BLaER1 (cell line): ENCODE measurements around the gene ZNF468.
A peak's percentile ranks its signal among the peaks of the same experiment; 100 is the strongest.
"Not testable (repeated sequence)": the region's sequence is repeated elsewhere in the genome, so short reads cannot be mapped to it uniquely, and the experiment has no call there.

Experiments
- H3K27ac ChIP-seq: shearing (Covaris generic); formaldehyde crosslinking; 2 replicates; pipeline ENCODE4 v1.8.1; 2022
- H3K27me3 ChIP-seq: shearing (Covaris generic); formaldehyde crosslinking; 2 replicates; pipeline ENCODE4 v1.8.1; 2022
- H3K36me3 ChIP-seq: shearing (Covaris generic); formaldehyde crosslinking; 2 replicates; pipeline ENCODE4 v1.8.1; 2022
- H3K4me1 ChIP-seq: shearing (Covaris generic); formaldehyde crosslinking; 2 replicates; pipeline ENCODE4 v1.8.1; 2022
- H3K4me2 ChIP-seq: shearing (Covaris generic); formaldehyde crosslinking; 2 replicates; pipeline ENCODE4 v1.8.1; 2022
- H3K4me3 ChIP-seq: shearing (Covaris generic); formaldehyde crosslinking; 2 replicates; pipeline ENCODE4 v1.8.1; 2022
- H3K9ac ChIP-seq: shearing (Covaris generic); formaldehyde crosslinking; 2 replicates; pipeline ENCODE4 v1.8.1; 2022
- H3K9me3 ChIP-seq: shearing (Covaris generic); formaldehyde crosslinking; 2 replicates; pipeline ENCODE4 v1.8.1; 2022
- H4K20me1 ChIP-seq: shearing (Covaris generic); formaldehyde crosslinking; 2 replicates; pipeline ENCODE4 v1.8.1; 2022
- Cebpa-rat ChIP-seq: shearing (Covaris generic); IDR thresholded peaks from 2 replicates; pipeline ENCODE4 v1.8.1; 2022

Gene ZNF468

GRCh38 chr19:52857378-52858191 is at the start of gene ZNF468:
Gene ZNF468 (minus strand): TSS chr19:52857619. CDS start chr19:52854272, 3,347 bp downstream.
- Histone ChIP-seq H3K4me1 (peaks cover 11% of the 10 kb centered on the region; the same call in 1 of the 2 replicates), H3K36me3 (peaks cover 24% of the 10 kb centered on the region), H3K4me3 (peak within 1 kb of the TSS; percentile 78), H3K9ac (peak within 1 kb of the TSS; percentile 85), H3K4me2 (peak within 1 kb of the TSS; percentile 77), H3K27ac (peak within 1 kb of the TSS; percentile 78)
- H4K20me1 ChIP-seq, H3K9me3 ChIP-seq, H3K27me3 ChIP-seq: not testable (repeated sequence)

GRCh38 chr19:52904052-52904780 is 46.8 kb upstream of the ZNF468 start:
- H3K9me3 ChIP-seq, H3K4me3 ChIP-seq, H3K4me1 ChIP-seq, H3K27me3 ChIP-seq, H3K27ac ChIP-seq, H3K4me2 ChIP-seq, H4K20me1 ChIP-seq, H3K9ac ChIP-seq: not testable (repeated sequence)
- H3K36me3 ChIP-seq, result peaks cover 39% of the 10 kb centered on the region

- no peaks in the 10 kb centered on the region for H4K20me1 ChIP-seq
- H3K36me3 ChIP-seq, result peaks cover 18% of the 10 kb centered on the region
- no peak for TF ChIP-seq Cebpa-rat
- peaks cover 15% of the 10 kb centered on the region for H3K4me1 ChIP-seq
- no peak overlapping the region for H3K9ac ChIP-seq
- H3K4me2 ChIP-seq, result no peak overlapping the region
- no peak overlapping the region for H3K4me3 ChIP-seq
- no peaks in the 10 kb centered on the region for H3K27me3 ChIP-seq
- H3K27ac ChIP-seq, result no peak overlapping the region
- no peaks in the 10 kb centered on the region for H3K9me3 ChIP-seq
Measured at GRCh38 chr19:52901842-52902241, 44.4 kb upstream of the ZNF468 start.

GRCh38 chr19:52898596-52898995 is 41.2 kb upstream of the ZNF468 start:
- peaks cover 26% of the 10 kb centered on the region for H3K4me1 ChIP-seq
- H3K4me2 ChIP-seq, result peak overlapping the region; percentile 70
- peaks cover 20% of the 10 kb centered on the region for H3K36me3 ChIP-seq
- not testable (repeated sequence) for H4K20me1 ChIP-seq, H3K9ac ChIP-seq, H3K4me3 ChIP-seq, H3K9me3 ChIP-seq, H3K27ac ChIP-seq, H3K27me3 ChIP-seq

- no peak overlapping the region for H3K27ac ChIP-seq
- peak overlapping the region; percentile 89; the same call in 1 of the 2 replicates for H3K9ac ChIP-seq
- H3K4me1 ChIP-seq, result peaks cover 26% of the 10 kb centered on the region
- no peaks in the 10 kb centered on the region for H4K20me1 ChIP-seq
- H3K4me3 ChIP-seq, result peak overlapping the region; percentile 93
- peaks cover 25% of the 10 kb centered on the region for H3K36me3 ChIP-seq
- no peaks in the 10 kb centered on the region for H3K27me3 ChIP-seq
- no peak for TF ChIP-seq Cebpa-rat
- no peaks in the 10 kb centered on the region for H3K9me3 ChIP-seq
- H3K4me2 ChIP-seq, result peak overlapping the region; percentile 70
Measured at GRCh38 chr19:52898101-52898500, 40.7 kb upstream of the ZNF468 start.

- peak within 1 kb of the TSS; percentile 89 for H3K9ac ChIP-seq
- TF ChIP-seq Cebpa-rat, result no peak
- H4K20me1 ChIP-seq, result no peaks in the 10 kb centered on the region
- H3K27ac ChIP-seq, result peak within 1 kb of the TSS; percentile 90
- peak within 1 kb of the TSS; percentile 93 for H3K4me3 ChIP-seq
- H3K4me1 ChIP-seq, result peaks cover 26% of the 10 kb centered on the region
- no peaks in the 10 kb centered on the region for H3K9me3 ChIP-seq
- peaks cover 31% of the 10 kb centered on the region for H3K36me3 ChIP-seq
- no peaks in the 10 kb centered on the region for H3K27me3 ChIP-seq
- peak within 1 kb of the TSS; percentile 90 for H3K4me2 ChIP-seq
Measured at GRCh38 chr19:52897138-52897935, 39.9 kb upstream of the ZNF468 start, which contains the start of gene ZNF320. Gene ZNF320 (minus strand): TSS chr19:52897635. CDS start chr19:52890255, 7,380 bp downstream.

GRCh38 chr19:52896431-52897137 is 39.2 kb upstream of the ZNF468 start:
- Histone ChIP-seq H3K9me3 (no peaks in the 10 kb centered on the region), H3K27ac (peak overlapping the region; percentile 90), H3K9ac (peak overlapping the region; percentile 89), H3K4me2 (peak overlapping the region; percentile 90), H3K4me3 (peak overlapping the region; percentile 93), H3K4me1 (peaks cover 26% of the 10 kb centered on the region), H4K20me1 (no peaks in the 10 kb centered on the region), H3K36me3 (peaks cover 38% of the 10 kb centered on the region), H3K27me3 (no peaks in the 10 kb centered on the region)
- no peak for TF ChIP-seq Cebpa-rat

- Histone ChIP-seq H3K9ac (no peak overlapping the region), H3K36me3 (peaks cover 86% of the 10 kb centered on the region), H3K4me3 (no peak overlapping the region), H3K27me3 (no peaks in the 10 kb centered on the region), H3K4me1 (peaks cover 5% of the 10 kb centered on the region), H3K27ac (no peak overlapping the region), H4K20me1 (no peaks in the 10 kb centered on the region), H3K9me3 (peaks cover 4% of the 10 kb centered on the region; the same call in 1 of the 2 replicates), H3K4me2 (no peak overlapping the region)
- no peak for TF ChIP-seq Cebpa-rat
Measured at GRCh38 chr19:52891336-52891735, 33.9 kb upstream of the ZNF468 start.

- Histone ChIP-seq H3K9ac (no peak overlapping the region), H3K27ac (no peak overlapping the region), H3K9me3 (peaks cover 13% of the 10 kb centered on the region), H4K20me1 (no peaks in the 10 kb centered on the region), H3K4me3 (no peak overlapping the region), H3K36me3 (peaks cover 93% of the 10 kb centered on the region), H3K27me3 (no peaks in the 10 kb centered on the region), H3K4me1 (no peaks in the 10 kb centered on the region), H3K4me2 (no peak overlapping the region)
- TF ChIP-seq Cebpa-rat, result no peak
Measured at GRCh38 chr19:52889931-52890330, 32.5 kb upstream of the ZNF468 start.
